Natural killer cell (primary cell): ENCODE results near the gene LONP1. TPM values are rescaled to one million over a fixed set of nuclear protein-coding genes. Genes with fewer than 3 reads are reported as not detected.
A peak's percentile ranks its signal among the peaks of the same experiment; 100 is the strongest.

Experiments used
- ATAC-seq, 3 donors: fragments of 150-1000 bp in 2 of 3; fragments of 200-7000 bp in 1 of 3; cut with Tn5 transposase; 1 replicate in 1 of 3; 2 replicates in 2 of 3; pipeline ENCODE4 v1.10.0; 2021; ENCODE audit warnings: mild to moderate bottlenecking in 2 of 3, moderate library complexity in 2 of 3
- DNase-seq, 2 donors: peaks; one replicate each; pipeline versions ENCODE4 v3.0.0 to v3.0.0-alpha.2; 2013 to 2021; ENCODE audit warnings: mixed read lengths in 1 of 2
- H3K27ac ChIP-seq: one replicate; pipeline ENCODE4 v1.5.1; 2013; ENCODE audit warnings: mild to moderate bottlenecking, low read length
- H3K27me3 ChIP-seq: one replicate; pipeline ENCODE4 v1.6.1; 2013; ENCODE audit warnings: low read length; ENCODE audit not compliant: control insufficient read depth, insufficient read depth
- H3K36me3 ChIP-seq: one replicate; pipeline ENCODE4 v1.6.1; 2013; ENCODE audit warnings: low read length; ENCODE audit not compliant: control insufficient read depth, insufficient read depth
- H3K4me1 ChIP-seq: one replicate; pipeline ENCODE4 v1.6.1; 2013; ENCODE audit warnings: low read length; ENCODE audit not compliant: control insufficient read depth, insufficient read depth
- H3K4me3 ChIP-seq: one replicate; pipeline ENCODE4 v1.5.1; 2013; ENCODE audit warnings: low read length
- H3K9me3 ChIP-seq: one replicate; pipeline ENCODE4 v1.6.1; 2013; ENCODE audit warnings: low read length; ENCODE audit not compliant: control insufficient read depth, insufficient read depth
- H3K27ac Mint-ChIP-seq, 2 donors: one replicate each; pipeline ENCODE4 v1.8.0; 2022; ENCODE audit warnings: mild to moderate bottlenecking in 2 of 2, mixed read lengths in 2 of 2, moderate library complexity in 1 of 2
- H3K27me3 Mint-ChIP-seq, 2 donors: one replicate each; pipeline ENCODE4 v1.8.0; 2022; ENCODE audit warnings: low read depth in 2 of 2, mixed read lengths in 2 of 2
- H3K36me3 Mint-ChIP-seq: one replicate; pipeline ENCODE4 v1.8.0; 2022; ENCODE audit warnings: mixed read lengths
- H3K4me1 Mint-ChIP-seq, 2 donors: one replicate each; pipeline ENCODE4 v1.8.0; 2022; ENCODE audit warnings: mixed read lengths in 2 of 2
- H3K4me3 Mint-ChIP-seq: one replicate; pipeline ENCODE4 v1.8.0; 2022; ENCODE audit warnings: mild to moderate bottlenecking, moderate library complexity, mixed read lengths
- H3K9me3 Mint-ChIP-seq, 2 donors: one replicate each; pipeline ENCODE4 v1.8.0; 2022; ENCODE audit warnings: mixed read lengths in 2 of 2
- whole genome bisulfite sequencing: methylation state at CpG from one replicate; pipeline ENCODE4 v1.1.7; 2013; ENCODE audit warnings: missing lambda C conversion rate; ENCODE audit not compliant: insufficient coverage; 5-methylcytosine and 5-hydroxymethylcytosine counted together
- intact Hi-C: fragments of 100-400 bp; cut with micrococcal nuclease; formaldehyde crosslinking; loops from one replicate; pipeline ENCODE4 v1.14.2; 2022
- total RNA-seq, 4 donors: library from RNA; stranded (reverse); fragments of 120-200 nt in 1 of 4; gene quantifications; one replicate each; pipeline versions ENCODE4 v1.2.3 to v1.2.4, GENCODE V29; 2013 to 2022
- TF ChIP-seq, protein P1 (sequence below): fragments of 200-600 bp; IDR thresholded peaks from one replicate; pipeline ENCODE4 v1.8.0; 2022; ENCODE audit warnings: antibody characterized with exemption

The LONP1 gene
- total RNA-seq, 3 donors from 2014 or later (not counting 1 experiment from before 2014, with no cell fraction given) = 50.5 to 61.8 (median 56.1) TPM

DNA sequence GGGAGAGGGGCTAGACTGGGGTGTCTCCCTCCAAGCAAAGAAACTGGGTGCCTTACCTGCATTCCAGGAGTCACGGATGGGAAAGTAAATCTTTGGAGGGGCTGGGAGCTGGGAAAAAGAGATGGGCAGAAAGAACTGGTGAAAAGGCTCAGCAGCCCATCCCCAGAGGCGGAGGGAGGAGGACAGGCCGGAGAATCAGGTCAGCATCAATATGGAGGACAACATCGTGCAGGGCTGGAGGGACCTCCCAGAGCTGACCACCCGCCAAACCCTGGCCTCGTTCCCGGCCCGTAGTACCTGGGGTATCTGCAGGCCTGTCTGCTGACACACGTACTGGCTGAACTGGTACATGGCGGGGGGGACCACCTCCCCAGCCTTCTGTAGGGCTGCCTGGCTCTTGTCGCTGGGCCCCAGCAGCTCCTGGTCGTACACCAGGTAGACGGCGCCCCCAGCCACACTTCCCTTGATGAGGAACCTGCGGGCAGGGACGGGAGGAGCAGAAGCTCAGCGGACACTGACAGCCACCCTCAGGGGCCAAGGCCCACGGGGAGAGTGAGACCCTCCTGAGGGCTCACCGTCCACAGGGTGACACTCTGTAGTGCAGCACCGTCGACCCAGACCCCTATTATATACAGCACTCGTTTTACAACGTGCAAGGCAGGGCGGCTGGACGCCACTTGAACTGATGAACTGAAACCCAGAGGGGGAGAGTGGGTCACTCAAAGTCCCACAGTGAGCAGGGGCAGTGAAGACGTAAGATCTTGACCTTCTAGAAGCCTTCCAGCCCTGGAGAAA, 40.5 kb downstream of the LONP1 start:
- DNase-seq = no peak

DNA sequence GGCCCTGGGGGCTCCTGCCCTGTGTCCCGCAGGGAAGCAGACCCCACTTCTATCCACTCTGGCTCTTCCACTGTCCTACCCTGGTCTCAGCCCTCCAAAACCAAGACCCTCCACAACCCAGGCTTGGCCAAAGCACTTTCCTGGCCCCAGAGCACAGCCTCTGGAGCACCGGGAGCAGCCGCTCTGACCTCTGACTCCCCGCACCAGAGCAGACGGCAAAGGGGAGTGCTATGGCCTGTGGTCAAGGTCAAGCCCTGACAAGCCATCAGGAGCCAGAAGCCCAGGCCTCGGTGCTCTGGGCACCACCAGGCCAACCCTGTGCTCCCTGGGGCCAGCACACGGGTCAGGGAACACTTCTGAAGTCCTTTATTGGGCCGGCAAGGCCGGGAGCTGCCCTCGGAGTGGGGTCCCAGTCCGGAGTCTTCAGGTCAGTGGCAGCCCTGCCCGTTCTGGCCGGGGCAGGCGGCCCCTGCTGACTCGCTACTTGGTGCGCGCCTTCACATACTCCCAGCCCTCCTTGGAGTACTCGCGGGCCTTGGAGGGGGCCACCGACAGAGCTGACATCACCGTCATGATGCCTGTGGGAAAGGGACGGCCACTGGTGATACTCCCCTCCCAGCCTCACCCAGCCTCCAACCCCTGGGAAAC, 41.8 kb downstream of the LONP1 start:
- TF ChIP-seq, protein P1, sequence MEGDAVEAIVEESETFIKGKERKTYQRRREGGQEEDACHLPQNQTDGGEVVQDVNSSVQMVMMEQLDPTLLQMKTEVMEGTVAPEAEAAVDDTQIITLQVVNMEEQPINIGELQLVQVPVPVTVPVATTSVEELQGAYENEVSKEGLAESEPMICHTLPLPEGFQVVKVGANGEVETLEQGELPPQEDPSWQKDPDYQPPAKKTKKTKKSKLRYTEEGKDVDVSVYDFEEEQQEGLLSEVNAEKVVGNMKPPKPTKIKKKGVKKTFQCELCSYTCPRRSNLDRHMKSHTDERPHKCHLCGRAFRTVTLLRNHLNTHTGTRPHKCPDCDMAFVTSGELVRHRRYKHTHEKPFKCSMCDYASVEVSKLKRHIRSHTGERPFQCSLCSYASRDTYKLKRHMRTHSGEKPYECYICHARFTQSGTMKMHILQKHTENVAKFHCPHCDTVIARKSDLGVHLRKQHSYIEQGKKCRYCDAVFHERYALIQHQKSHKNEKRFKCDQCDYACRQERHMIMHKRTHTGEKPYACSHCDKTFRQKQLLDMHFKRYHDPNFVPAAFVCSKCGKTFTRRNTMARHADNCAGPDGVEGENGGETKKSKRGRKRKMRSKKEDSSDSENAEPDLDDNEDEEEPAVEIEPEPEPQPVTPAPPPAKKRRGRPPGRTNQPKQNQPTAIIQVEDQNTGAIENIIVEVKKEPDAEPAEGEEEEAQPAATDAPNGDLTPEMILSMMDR = no peak
- Histone ChIP-seq H3K4me3 (no peak overlapping the region), H3K36me3 (peaks cover 2% of the 10 kb centered on the region), H3K27ac (no peak overlapping the region), H3K4me1 (peaks cover 17% of the 10 kb centered on the region), H3K9me3 (no peaks in the 10 kb centered on the region), H3K27me3 (no peaks in the 10 kb centered on the region)
- DNase-seq = no peak
- 98% methylated on average over 21 of the region's 22 CpGs for WGBS
- peaks cover 15 to 37% of the 10 kb centered on the region in 2 donors for H3K4me1 Mint-ChIP-seq
- ATAC-seq = no peak
- intact Hi-C loops = no loop called here
- peaks cover 0 to 4% of the 10 kb centered on the region in 2 donors for H3K9me3 Mint-ChIP-seq
- H3K27ac Mint-ChIP-seq = no peak overlapping the region
- no peak overlapping the region for H3K4me3 Mint-ChIP-seq
- H3K36me3 Mint-ChIP-seq = no peaks in the 10 kb centered on the region
- no peaks in the 10 kb centered on the region for H3K27me3 Mint-ChIP-seq

More for the DNA sequence above, 40.5 kb downstream of the LONP1 start:
- TF ChIP-seq, protein P1 = no peak
- Mint-ChIP-seq H3K27ac (peak overlapping the region; percentile 99 to 100), H3K4me3 (peak overlapping the region; percentile 98), H3K36me3 (no peaks in the 10 kb centered on the region), H3K9me3 (no peaks in the 10 kb centered on the region), H3K4me1 (peaks cover 15 to 37% of the 10 kb centered on the region in 2 donors), H3K27me3 (no peaks in the 10 kb centered on the region)
- H3K27me3 ChIP-seq = no peaks in the 10 kb centered on the region
- H3K4me1 ChIP-seq = peaks cover 17% of the 10 kb centered on the region
- H3K4me3 ChIP-seq = peak overlapping the region; percentile 95
- ATAC-seq = no peak
- 38% methylated on average over 26 of the region's 26 CpGs for WGBS
- peak overlapping the region; percentile 97 for H3K27ac ChIP-seq
- peaks cover 2% of the 10 kb centered on the region for H3K36me3 ChIP-seq
- H3K9me3 ChIP-seq = no peaks in the 10 kb centered on the region
- intact Hi-C loops = loop anchor here (1.0 to 2.0 kb wide), 4 partner anchors 11 to 111 kb away; partner anchors contain the start of genes CATSPERD, DUS3L, LONP1 and RPL36

DNA sequence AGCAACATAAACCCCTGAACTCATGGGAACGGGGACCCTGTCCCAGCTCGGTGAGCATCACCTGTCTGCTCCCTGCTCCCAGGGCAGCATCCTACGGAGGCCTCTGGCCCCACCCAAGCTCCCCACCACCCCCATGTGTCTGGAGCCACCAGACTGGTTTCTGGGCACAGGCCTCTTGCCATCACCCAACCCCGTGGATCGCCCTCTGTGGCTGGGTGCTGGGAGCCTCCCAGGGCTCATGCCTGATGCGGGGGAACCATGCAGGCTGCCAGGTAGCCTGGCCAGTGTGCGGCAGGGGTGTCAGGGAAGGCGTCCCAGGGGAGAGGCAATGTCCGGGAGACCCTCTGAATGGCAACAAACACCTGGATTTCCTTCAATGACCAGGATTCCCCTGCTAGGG, 42.4 kb downstream of the LONP1 start:
- Histone ChIP-seq H3K27me3 (no peaks in the 10 kb centered on the region), H3K4me1 (peaks cover 17% of the 10 kb centered on the region), H3K36me3 (peaks cover 2% of the 10 kb centered on the region), H3K27ac (no peak overlapping the region), H3K4me3 (no peak overlapping the region), H3K9me3 (no peaks in the 10 kb centered on the region)
- ATAC-seq = no peak
- Mint-ChIP-seq H3K4me1 (peaks cover 15 to 37% of the 10 kb centered on the region in 2 donors), H3K9me3 (peaks cover 0 to 4% of the 10 kb centered on the region in 2 donors), H3K27me3 (no peaks in the 10 kb centered on the region), H3K4me3 (no peak overlapping the region), H3K27ac (no peak overlapping the region), H3K36me3 (no peaks in the 10 kb centered on the region)
- 96% methylated on average over 9 of the region's 9 CpGs for WGBS
- intact Hi-C loops = no loop called here
- TF ChIP-seq, protein P1 = no peak
- DNase-seq = no peak
